DND-41 (cell line): ENCODE results near the gene MAPKBP1.

Source experiments
- ATAC-seq: fragments of 200-7000 bp; cut with Tn5 transposase; 3 replicates; pipeline ENCODE4 v1.9.1; 2021; ENCODE audit warnings: low read depth; ENCODE audit not compliant: insufficient read depth
- DNase-seq: peaks from one replicate; pipeline ENCODE4 v3.0.0-alpha.2; 2020
- H2AFZ ChIP-seq: 2 replicates; pipeline ENCODE4 v1.6.0; 2012; ENCODE audit warnings: low read depth, low read length
- H3K27ac ChIP-seq: 2 replicates; pipeline ENCODE4 v1.5.1; 2012; ENCODE audit warnings: low read length, inconsistent platforms
- H3K27me3 ChIP-seq: fragments of 200-600 bp; sonication (generic); 2 replicates; pipeline ENCODE4 v1.6.0; 2012; ENCODE audit warnings: low read length, mild to moderate bottlenecking, inconsistent platforms; ENCODE audit not compliant: insufficient read depth, poor library complexity
- H3K36me3 ChIP-seq: 2 replicates; pipeline ENCODE4 v1.5.1; 2012; ENCODE audit warnings: low read length, inconsistent platforms; ENCODE audit not compliant: insufficient read depth
- H3K4me1 ChIP-seq: 2 replicates; pipeline ENCODE4 v1.5.1; 2012; ENCODE audit warnings: mild to moderate bottlenecking, low read length; ENCODE audit not compliant: insufficient read depth
- H3K4me2 ChIP-seq: 2 replicates; pipeline ENCODE4 v1.6.0; 2012; ENCODE audit warnings: mild to moderate bottlenecking, moderate library complexity, low read length, inconsistent platforms; ENCODE audit not compliant: insufficient read depth
- H3K4me3 ChIP-seq, 2 experiments: fragments of 200-600 bp in 1 of 2; shearing (Covaris generic) in 1 of 2; 2 replicates each; pipeline ENCODE4 v1.5.1; 2012 to 2016; ENCODE audit warnings: inconsistent platforms in 2 of 2, low read length in 2 of 2, mild to moderate bottlenecking in 2 of 2, low read depth in 1 of 2, moderate library complexity in 1 of 2
- H3K79me2 ChIP-seq: 2 replicates; pipeline ENCODE4 v1.6.0; 2012; ENCODE audit warnings: low read length, inconsistent platforms; ENCODE audit not compliant: insufficient read depth
- H3K9ac ChIP-seq: 2 replicates; pipeline ENCODE4 v1.6.0; 2012; ENCODE audit warnings: low read depth, mild to moderate bottlenecking, inconsistent platforms, low read length, moderate library complexity
- H3K9me3 ChIP-seq: 2 replicates; pipeline ENCODE4 v1.5.1; 2012; ENCODE audit warnings: low read length, moderate library complexity, mild to moderate bottlenecking, inconsistent platforms; ENCODE audit not compliant: insufficient read depth, severe bottlenecking
- H4K20me1 ChIP-seq: 2 replicates; pipeline ENCODE4 v1.6.0; 2012; ENCODE audit warnings: low read length; ENCODE audit not compliant: insufficient read depth
- EZH2 ChIP-seq: IDR thresholded peaks from 3 replicates; pipeline ENCODE4 v1.6.1; 2012; ENCODE audit warnings: borderline replicate concordance, low read depth, mild to moderate bottlenecking, moderate library complexity, low read length, inconsistent platforms; ENCODE audit not compliant: severe bottlenecking
- TF ChIP-seq, protein P1 (sequence below): IDR thresholded peaks from 2 replicates; pipeline ENCODE4 v1.5.1; 2012; ENCODE audit warnings: borderline replicate concordance, low read length, moderate library complexity, mild to moderate bottlenecking; ENCODE audit not compliant: poor library complexity, severe bottlenecking; ENCODE audit errors: extremely low read depth

Gene MAPKBP1

DNA sequence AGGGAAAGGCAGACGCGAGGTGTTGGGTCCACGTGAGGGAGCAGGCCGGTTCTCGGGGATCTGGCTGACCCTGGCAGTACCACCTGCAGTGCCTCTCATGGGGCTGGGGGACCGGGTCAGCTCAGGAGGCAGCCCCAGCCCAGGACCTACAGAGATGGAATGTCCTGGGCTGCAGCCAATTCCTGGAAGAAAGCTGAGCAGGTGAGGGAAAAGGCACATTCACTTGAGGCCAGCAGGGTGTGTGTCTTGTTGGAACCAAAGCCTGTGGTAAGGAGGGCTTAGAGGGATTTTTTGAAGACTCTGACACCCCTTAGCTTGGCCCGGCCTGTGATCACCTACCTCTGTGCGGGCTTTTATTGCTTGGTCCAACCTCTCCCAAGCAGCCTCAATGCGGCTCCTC lies 80.2 kb downstream of the MAPKBP1 start:
- Histone ChIP-seq H2AFZ (no peak overlapping the region), H3K4me2 (no peak overlapping the region), H3K27ac (no peak overlapping the region), H3K27me3 (no peaks in the 10 kb centered on the region), H4K20me1 (no peaks in the 10 kb centered on the region), H3K36me3 (no peaks in the 10 kb centered on the region), H3K79me2 (no peaks in the 10 kb centered on the region), H3K9ac (no peak overlapping the region), H3K9me3 (no peaks in the 10 kb centered on the region), H3K4me1 (no peaks in the 10 kb centered on the region), H3K4me3 (no peak overlapping the region)
- no peak for DNase-seq
- TF ChIP-seq, protein P1, sequence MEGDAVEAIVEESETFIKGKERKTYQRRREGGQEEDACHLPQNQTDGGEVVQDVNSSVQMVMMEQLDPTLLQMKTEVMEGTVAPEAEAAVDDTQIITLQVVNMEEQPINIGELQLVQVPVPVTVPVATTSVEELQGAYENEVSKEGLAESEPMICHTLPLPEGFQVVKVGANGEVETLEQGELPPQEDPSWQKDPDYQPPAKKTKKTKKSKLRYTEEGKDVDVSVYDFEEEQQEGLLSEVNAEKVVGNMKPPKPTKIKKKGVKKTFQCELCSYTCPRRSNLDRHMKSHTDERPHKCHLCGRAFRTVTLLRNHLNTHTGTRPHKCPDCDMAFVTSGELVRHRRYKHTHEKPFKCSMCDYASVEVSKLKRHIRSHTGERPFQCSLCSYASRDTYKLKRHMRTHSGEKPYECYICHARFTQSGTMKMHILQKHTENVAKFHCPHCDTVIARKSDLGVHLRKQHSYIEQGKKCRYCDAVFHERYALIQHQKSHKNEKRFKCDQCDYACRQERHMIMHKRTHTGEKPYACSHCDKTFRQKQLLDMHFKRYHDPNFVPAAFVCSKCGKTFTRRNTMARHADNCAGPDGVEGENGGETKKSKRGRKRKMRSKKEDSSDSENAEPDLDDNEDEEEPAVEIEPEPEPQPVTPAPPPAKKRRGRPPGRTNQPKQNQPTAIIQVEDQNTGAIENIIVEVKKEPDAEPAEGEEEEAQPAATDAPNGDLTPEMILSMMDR, result no peak
- TF ChIP-seq EZH2, result no peak
- no peak for ATAC-seq

DNA sequence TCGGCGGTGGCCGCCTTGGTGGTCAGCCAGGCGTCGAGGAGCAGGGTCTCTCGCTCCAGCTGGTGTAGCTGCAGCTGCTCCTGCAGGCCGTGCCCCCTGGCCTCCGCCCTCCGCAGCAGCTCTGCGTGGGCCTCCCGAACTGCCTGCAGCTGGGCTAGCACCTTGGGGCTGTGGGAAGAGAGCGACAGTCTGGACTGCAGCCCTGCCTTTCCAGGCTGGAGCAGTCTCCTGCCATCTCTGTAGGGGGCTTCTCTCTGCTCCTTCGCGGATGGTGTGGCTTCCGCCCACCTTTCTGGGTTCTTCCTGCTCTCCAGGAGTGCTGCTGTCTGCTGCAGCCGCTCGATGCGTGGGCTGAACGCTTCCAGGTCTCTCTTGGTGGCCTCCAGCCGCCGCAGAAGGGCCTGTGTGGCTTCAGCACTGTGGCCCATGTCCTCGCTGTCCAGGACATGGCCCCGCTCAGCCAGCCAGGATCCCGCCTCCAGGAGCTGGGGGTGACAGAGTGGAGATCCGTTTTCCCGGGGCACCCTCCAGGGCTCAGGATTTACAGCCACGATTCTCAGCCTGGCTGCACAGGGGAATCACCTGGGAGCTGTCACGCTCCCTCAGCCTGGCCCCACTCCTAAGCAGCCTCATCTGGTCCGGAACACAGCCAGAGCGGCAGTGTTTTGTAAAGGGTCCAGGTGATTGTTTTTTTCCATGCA lies 81.1 kb downstream of the MAPKBP1 start:
- no peaks in the 10 kb centered on the region for H3K79me2 ChIP-seq
- no peak overlapping the region for H2AFZ ChIP-seq
- H3K4me1 ChIP-seq, result no peaks in the 10 kb centered on the region
- DNase-seq (no peak), ATAC-seq (no peak)
- H3K27me3 ChIP-seq, result no peaks in the 10 kb centered on the region
- H3K27ac ChIP-seq, result no peak overlapping the region
- no peaks in the 10 kb centered on the region for H3K9me3 ChIP-seq
- H4K20me1 ChIP-seq, result no peaks in the 10 kb centered on the region
- H3K36me3 ChIP-seq, result no peaks in the 10 kb centered on the region
- no peak overlapping the region for H3K4me2 ChIP-seq
- no peak for TF ChIP-seq EZH2
- TF ChIP-seq, protein P1, result no peak
- H3K9ac ChIP-seq, result no peak overlapping the region
- H3K4me3 ChIP-seq, result no peak overlapping the region

DNA sequence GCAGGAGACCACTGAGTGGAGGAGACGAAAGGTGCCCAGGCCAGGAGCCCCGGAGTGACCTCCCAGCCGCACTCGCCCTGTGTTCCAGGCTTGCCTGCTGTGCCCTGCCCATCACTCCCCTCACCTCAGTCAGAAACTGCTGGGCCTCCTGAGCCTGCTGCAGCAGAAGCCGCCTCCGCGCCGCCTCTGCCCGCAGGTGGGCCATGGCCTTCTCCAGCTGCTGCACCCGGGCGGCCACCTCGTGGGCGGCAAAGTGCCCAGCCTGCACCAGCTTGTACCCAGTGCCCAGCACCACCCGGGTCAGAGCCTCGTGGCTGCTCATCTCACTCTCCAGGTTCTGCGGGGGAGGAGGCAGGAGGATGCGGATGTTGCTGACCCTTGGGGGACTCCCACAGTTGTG lies 82.0 kb downstream of the MAPKBP1 start:
- H3K9ac ChIP-seq, result no peak overlapping the region
- no peak overlapping the region for H2AFZ ChIP-seq
- no peak for ATAC-seq
- no peak overlapping the region for H3K4me3 ChIP-seq
- no peak overlapping the region for H3K27ac ChIP-seq
- TF ChIP-seq, protein P1, result no peak
- TF ChIP-seq EZH2, result no peak
- H3K4me1 ChIP-seq, result no peaks in the 10 kb centered on the region
- DNase-seq, result no peak
- no peaks in the 10 kb centered on the region for H3K36me3 ChIP-seq
- H3K9me3 ChIP-seq, result no peaks in the 10 kb centered on the region
- no peaks in the 10 kb centered on the region for H3K79me2 ChIP-seq
- H4K20me1 ChIP-seq, result no peaks in the 10 kb centered on the region
- H3K27me3 ChIP-seq, result no peaks in the 10 kb centered on the region
- H3K4me2 ChIP-seq, result no peak overlapping the region

DNA sequence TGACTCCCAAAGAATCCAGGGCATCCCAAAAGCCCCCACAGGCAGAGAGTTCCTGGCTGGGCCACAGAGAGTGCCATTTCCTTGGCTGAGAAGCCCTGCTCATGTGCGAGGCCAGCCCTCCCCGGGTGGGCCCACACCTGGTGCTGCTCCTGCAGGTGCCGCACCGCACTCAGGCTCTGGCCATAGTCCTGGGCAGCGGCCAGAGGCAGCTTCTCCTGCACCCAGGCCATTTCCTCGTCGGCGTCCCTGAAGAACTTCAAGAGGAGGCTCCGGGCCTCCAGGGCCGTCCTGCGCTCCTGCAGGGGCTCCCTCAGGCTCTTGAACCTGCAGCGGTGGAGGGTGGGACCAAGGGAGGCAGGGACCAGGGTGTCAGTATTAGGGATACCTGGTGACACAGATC lies 82.4 kb downstream of the MAPKBP1 start:
- no peak overlapping the region for H3K27ac ChIP-seq
- H3K79me2 ChIP-seq, result no peaks in the 10 kb centered on the region
- H2AFZ ChIP-seq, result no peak overlapping the region
- H3K4me2 ChIP-seq, result no peak overlapping the region
- no peaks in the 10 kb centered on the region for H4K20me1 ChIP-seq
- H3K4me3 ChIP-seq, result no peak overlapping the region
- TF ChIP-seq EZH2, result no peak
- TF ChIP-seq, protein P1, result no peak
- ATAC-seq, result no peak
- no peaks in the 10 kb centered on the region for H3K4me1 ChIP-seq
- H3K9me3 ChIP-seq, result no peaks in the 10 kb centered on the region
- H3K36me3 ChIP-seq, result no peaks in the 10 kb centered on the region
- H3K9ac ChIP-seq, result no peak overlapping the region
- no peaks in the 10 kb centered on the region for H3K27me3 ChIP-seq
- no peak for DNase-seq
